SK-N-DZ (cell line): ENCODE measurements around the gene SLC52A3.

Source experiments
- DNase-seq: peaks from one replicate; pipeline ENCODE4 v3.0.0-alpha.2; 2015; ENCODE audit warnings: low spot score

Gene SLC52A3

GRCh38 chr20:766906-767305 is 1.4 kb downstream of the SLC52A3 start:
- no peak for DNase-seq

DNA sequence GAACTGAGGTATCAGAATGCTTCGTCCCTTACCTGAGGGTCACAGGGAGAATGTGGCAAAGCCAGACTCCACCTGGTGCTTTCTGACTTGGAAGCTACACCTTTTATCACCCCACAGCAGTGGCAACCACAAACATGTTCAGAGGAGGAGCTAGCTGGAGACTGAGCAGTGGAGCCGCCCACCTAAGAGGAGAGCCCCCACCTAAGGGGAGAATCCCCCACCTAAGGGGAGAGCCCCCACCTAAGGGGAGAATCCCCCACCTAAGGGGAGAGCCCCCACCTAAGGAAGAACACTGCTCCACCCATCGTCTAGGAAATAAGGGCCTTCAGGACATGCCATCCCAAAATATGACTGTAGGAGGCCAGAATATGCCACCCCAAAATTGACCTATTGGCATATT is 4.0 kb downstream of the SLC52A3 start:
- no peak for DNase-seq

GRCh38 chr20:761418-762381 is 6.6 kb downstream of the SLC52A3 start:
- DNase-seq: no peak

DNA sequence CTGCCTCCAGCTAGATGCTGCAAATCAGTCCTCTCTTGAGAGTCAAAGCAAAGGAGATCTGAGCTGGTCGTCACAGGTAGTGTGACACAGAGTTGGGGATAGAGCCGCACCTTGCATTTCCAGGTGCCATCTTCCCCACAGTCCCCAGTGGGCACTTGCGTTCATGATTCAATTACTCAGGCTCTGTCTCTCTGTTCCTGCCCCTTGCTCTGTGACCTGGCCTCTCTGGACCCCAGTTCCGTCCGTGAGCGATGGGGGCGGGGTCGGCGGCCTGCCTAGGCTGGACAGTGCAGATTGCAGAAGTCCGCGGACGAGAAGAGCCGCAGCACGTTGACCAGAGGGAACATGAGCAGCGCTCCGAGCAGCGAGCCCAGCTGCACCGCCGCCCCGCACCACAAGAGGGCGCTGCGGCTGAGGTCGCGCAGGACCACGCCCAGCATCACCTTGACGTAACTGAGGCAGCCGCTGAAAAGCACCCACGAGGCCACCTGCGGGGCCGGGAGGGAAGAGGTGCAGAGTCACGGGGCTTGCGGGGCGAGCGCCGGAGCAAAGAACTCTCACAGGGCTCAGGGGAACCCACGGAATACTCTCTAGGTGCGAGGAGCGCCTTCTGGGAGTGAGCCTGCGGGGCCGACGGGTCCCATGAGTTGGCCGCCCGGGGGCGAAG is 7.4 kb downstream of the SLC52A3 start:
- DNase-seq: no peak

GRCh38 chr20:757506-757905 is 10.8 kb downstream of the SLC52A3 start:
- no peak for DNase-seq

DNA sequence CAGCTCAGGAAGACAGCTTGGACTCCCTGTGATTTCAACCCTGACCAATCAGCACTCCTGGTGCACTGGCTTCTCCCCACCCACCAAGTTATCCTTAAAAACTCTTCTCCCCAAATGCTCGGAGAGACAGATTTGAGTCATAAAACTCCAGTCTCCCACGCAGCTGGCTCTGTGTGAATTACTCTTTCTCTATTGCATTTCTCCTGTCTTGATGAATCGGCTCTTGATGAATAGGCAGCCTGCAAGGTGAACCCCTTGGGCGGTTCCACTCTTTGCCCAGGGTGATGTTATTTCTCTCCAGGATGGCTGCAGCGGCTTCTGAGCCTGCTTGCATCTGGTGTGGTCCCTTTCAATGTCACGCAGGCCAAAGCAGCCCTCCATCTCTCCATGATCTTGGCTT is 12.4 kb downstream of the SLC52A3 start:
- DNase-seq: no peak

DNA sequence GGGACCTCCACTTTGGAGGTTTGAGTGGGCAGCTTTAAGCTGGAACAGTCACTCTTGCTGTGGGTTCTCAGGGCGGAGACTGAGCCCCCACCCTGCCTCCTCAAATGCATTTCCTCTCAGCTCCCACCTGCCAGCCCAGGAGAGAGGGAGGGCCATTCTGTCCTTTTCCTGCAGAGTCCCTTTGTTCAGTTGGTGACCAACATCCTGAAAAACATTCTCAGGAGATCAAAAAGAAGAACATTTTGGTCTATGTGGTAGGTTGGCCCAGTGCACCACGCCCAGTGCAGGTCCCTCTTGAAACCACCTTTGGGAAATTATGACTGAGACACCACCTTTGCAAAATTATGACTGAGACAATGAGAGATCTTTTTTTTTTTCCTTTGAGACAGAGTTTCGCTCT is 13.4 kb downstream of the SLC52A3 start:
- DNase-seq: no peak

DNA sequence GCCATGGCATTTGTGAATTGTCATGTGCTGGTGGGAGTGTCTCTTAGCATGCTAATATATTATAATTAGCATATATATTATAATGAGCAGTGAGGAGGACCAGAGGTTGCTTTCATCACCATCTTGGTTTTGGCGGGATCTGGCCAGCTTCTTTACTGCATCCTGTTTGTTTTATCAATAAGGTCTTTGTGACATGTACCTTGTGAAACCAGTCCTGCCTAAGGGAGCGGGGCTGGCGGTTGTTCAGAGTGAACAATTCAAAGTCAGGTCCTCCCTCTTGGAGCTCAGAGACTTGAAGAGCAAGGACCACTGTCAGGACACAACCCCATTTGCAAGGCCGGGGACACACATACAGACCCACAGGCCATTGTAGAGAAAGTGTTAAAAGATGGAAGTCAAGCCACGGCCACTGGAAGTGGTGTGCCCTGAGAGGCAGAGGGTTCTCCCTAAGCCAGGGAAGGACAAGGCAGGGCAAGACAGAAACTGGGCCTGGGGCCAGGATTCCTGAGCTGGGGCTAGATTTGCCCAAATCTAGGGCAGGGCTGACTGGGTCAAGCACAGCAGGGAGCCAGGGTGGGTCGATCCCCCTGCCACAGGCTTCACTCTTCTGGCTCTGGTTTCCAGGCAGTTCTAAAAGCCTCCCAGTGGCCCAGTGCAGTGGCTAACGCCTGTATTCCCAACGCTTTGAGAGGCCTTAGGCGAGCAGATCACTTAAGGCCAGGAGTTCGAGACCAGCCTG is 14.2 kb downstream of the SLC52A3 start:
- no peak for DNase-seq

GRCh38 chr20:753136-753535 is 15.2 kb downstream of the SLC52A3 start:
- DNase-seq: no peak

DNA sequence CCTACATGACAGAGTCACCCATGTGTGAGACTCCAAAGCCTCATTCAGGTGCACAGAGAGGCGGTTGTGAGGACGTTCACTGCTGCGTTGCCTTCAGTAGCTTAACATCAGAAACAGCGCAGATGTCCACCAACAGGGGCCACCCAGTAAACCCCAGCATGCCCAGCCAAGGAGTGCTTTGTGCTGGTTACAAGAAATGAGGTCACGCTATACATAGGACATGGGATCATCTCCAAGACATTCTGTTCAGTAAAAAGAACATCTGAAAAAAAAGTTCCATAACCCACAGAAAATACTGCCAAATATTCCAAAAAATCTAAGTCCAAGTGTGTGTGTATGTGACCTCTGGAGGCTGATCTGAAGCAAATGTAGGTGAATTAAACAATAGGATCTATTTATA is 16.0 kb downstream of the SLC52A3 start:
- no peak for DNase-seq

DNA sequence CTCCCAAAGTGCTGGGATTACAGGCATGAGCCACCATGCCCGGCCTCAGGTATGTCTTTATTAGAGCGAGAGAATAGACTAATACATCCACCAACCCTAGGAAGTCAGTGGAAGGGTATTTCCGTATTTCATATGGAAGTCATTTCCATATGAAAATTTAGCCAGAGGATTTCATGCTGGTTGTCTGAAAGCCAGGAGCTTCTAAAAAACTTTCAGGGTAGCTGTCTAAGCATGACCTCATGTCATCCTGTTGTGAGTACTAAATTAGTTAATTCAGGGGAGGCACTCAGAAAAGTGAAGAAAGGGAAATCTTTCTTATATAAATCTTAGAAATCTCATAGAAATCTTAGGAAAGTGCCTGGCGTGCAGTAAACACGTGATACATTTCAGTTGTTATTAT is 16.5 kb downstream of the SLC52A3 start:
- DNase-seq: no peak

- DNase-seq: no peak
These were observed 17.5 kb downstream of the SLC52A3 start for GRCh38 chr20:750801-751200.

DNA sequence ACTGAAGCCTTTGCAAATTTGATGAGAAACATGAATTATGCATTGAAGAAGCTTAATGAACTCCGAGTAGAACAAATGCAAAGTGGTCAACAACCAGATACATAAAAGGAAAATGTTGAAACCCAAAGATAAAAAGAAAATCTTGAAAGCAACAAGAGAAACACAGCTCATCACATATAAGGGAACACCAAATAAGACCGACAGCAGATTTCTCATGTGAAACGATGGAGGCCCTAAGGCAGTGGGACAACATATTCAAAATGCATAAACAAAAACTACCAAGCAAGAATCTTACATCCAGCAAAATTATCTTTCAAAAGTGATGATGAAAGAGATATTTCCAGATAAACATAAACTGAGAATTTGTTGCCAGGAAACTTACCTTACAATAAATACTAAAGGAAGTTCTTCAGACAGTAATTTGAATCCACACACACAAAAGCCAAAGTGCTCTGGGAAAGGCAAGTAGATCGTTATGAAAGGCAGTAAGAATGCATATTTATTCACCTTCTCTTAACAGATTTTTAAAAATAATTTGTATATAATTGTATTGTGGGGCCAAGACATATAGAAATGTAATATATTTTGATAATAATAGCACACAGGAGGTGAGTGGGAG is 22.5 kb downstream of the SLC52A3 start:
- no peak for DNase-seq

- no peak for DNase-seq
These were observed 26.1 kb downstream of the SLC52A3 start for GRCh38 chr20:742156-742555.

- DNase-seq: no peak
These were observed 26.7 kb downstream of the SLC52A3 start for GRCh38 chr20:741620-742019.

GRCh38 chr20:740162-740561 is 28.1 kb downstream of the SLC52A3 start:
- no peak for DNase-seq

DNA sequence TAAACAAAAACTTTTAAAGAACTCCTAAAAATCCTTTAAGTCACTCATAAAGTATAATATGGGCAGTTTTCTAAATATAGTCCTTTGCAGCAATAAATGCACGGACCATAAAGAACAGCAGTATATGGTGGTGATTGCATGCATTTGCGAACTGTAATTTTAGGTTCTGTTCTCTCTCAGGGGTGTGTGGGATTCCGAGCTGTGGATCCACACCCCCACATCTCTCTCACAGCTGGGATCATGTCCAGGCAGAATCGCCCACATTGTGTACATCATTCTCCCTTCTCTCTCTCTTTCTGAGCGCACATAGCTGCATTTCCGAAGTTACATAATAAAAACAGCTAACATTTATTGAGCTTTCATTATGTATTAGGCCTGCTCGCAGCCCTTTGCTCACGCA is 28.6 kb downstream of the SLC52A3 start:
- no peak for DNase-seq

GRCh38 chr20:733861-734260 is 34.4 kb downstream of the SLC52A3 start:
- DNase-seq: peak; percentile 70

DNA sequence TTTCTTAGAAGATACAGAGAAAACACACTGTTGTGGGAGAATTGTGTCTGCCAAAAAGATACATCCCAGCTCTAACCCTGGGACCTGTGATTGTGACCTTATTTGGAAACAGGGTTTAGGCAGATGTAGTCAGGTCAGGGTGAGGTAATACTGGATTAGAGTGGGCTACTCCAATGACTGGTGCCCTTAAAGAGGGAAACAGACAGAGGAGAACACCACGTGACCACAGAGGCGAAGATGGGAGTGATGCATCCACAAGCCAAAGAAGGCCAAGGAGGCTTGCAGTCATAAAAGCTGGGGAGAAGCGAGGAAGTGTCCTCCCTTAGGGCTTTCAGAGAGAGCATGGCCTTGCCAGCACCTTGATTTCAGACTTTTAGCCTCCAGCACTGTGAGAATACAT is 35.6 kb downstream of the SLC52A3 start:
- DNase-seq: peak; percentile 59

GRCh38 chr20:731891-732560 is 36.3 kb downstream of the SLC52A3 start:
- DNase-seq: no peak

DNA sequence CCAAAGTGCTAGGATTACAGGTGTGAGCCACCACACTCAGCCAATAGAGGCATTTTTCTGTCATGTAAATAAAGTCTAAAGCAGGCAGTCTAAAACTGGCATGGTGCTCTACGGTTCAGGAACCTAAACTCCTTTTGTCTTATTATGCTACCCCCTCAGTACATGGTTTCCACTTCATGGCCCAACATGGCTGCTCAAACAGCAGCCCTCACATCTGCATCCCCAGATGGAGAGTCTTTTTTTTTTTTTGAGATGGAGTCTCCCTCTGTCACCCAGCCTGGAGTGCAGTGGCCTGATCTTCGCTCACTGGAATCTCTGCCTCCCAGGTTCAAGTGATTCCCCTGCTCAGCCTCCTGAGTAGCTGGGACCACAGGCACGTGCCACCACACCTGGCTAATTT is 38.3 kb downstream of the SLC52A3 start:
- DNase-seq: no peak
